Measurements from ENCODE around the gene PAGE5. TPM values are rescaled to one million over a fixed set of nuclear protein-coding genes. Genes with fewer than 3 reads are reported as not detected.

PAGE5 gene
- total RNA-seq, 1 experiment from 2014 or later = not detected

DNA sequence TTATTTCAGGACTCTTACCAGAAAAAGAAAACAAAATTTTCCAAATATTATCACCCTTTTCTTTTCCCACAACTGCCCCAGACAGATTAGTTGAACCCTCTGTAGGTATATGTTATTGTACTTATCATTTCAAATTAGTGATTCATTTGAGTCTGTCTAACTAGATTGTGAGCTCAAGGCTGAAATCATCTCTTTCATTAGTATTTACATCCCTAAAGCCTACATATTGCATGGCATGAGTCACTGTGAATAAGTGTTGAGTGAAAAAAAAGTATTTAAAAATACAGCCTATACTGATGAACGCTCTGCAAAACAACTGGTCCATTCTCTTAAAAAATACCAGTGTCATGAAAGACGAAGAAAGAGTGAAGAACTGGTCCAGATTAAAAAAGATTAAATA lies 40.7 kb downstream of the PAGE5 start:
- ChIA-PET POLR2A (ENCODE audit: low non-redundant PET) (no interaction called here), CTCF (no interaction called here)
- H3K4me3 ChIP-seq (ENCODE audit: low read depth, low read length, poor library complexity, severe bottlenecking) = no peak overlapping the region
- no peaks in the 10 kb centered on the region for H3K36me3 ChIP-seq (ENCODE audit: insufficient read depth, low read length, poor library complexity, severe bottlenecking)
- DNase-seq (ENCODE audit: low spot score) = no peak
- intact Hi-C loops (cut with micrococcal nuclease; ENCODE audit: unreplicated experiment) = no loop called here
- H3K27ac ChIP-seq (ENCODE audit: low read depth, low read length, poor library complexity, severe bottlenecking) = no peak overlapping the region
- no peaks in the 10 kb centered on the region for H3K9me3 ChIP-seq (ENCODE audit: low read depth, low read length, poor library complexity, severe bottlenecking)
- TF ChIP-seq, protein P1, sequence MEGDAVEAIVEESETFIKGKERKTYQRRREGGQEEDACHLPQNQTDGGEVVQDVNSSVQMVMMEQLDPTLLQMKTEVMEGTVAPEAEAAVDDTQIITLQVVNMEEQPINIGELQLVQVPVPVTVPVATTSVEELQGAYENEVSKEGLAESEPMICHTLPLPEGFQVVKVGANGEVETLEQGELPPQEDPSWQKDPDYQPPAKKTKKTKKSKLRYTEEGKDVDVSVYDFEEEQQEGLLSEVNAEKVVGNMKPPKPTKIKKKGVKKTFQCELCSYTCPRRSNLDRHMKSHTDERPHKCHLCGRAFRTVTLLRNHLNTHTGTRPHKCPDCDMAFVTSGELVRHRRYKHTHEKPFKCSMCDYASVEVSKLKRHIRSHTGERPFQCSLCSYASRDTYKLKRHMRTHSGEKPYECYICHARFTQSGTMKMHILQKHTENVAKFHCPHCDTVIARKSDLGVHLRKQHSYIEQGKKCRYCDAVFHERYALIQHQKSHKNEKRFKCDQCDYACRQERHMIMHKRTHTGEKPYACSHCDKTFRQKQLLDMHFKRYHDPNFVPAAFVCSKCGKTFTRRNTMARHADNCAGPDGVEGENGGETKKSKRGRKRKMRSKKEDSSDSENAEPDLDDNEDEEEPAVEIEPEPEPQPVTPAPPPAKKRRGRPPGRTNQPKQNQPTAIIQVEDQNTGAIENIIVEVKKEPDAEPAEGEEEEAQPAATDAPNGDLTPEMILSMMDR (conservative IDR thresholded peaks at IDR 0.05; ENCODE audit: low read depth, low read length) = no peak
- TF ChIP-seq EZH2 (IDR thresholded peaks at IDR 0.05; ENCODE audit: borderline replicate concordance, low read depth, low read length, poor library complexity, severe bottlenecking) = no peak
- BruUV-seq (replicated peaks) = no TSS peak
- no peaks in the 10 kb centered on the region for H3K4me1 ChIP-seq (ENCODE audit: insufficient read depth, low read length, poor library complexity, severe bottlenecking)
- H3K27me3 ChIP-seq (replicated peaks; ENCODE audit: insufficient read depth, low read depth, low read length, poor library complexity) = peaks cover 3% of the 10 kb centered on the region

DNA sequence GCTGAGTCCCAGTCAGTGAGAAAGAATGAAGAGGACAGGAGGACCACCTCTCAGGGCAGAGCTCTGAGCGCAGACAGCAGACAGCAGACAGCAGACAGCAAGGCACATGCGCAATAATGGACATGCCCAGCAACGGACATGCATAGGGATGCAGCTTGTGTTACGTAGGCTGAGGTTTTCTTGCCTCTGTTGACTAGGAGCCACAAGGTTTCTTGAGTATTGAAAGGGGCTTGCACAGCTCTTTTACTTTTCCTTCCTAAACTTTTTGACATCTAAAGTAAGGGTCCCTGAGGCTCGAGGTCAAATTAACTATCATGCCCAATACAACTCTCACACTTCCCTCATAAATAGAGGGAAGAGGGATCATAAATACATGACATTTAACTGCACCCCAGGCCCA lies 44.7 kb downstream of the PAGE5 start, which contains the start of gene PAGE3:
Gene PAGE3 (minus strand): TSS at position 101 of the 400 bp plus-strand sequence. CDS start 1,013 bp downstream, outside the sequence.
- Histone ChIP-seq H3K36me3 (ENCODE audit: insufficient read depth, low read length, poor library complexity, severe bottlenecking) (no peaks in the 10 kb centered on the region), H3K4me1 (ENCODE audit: insufficient read depth, low read length, poor library complexity, severe bottlenecking) (no peaks in the 10 kb centered on the region), H3K9me3 (ENCODE audit: low read depth, low read length, poor library complexity, severe bottlenecking) (no peaks in the 10 kb centered on the region), H3K27ac (ENCODE audit: low read depth, low read length, poor library complexity, severe bottlenecking) (no peak within 1 kb of the TSS), H3K27me3 (replicated peaks; ENCODE audit: insufficient read depth, low read depth, low read length, poor library complexity) (no peaks in the 10 kb centered on the region), H3K4me3 (ENCODE audit: low read depth, low read length, poor library complexity, severe bottlenecking) (no peak within 1 kb of the TSS)
- TF ChIP-seq EZH2 (IDR thresholded peaks at IDR 0.05; ENCODE audit: borderline replicate concordance, low read depth, low read length, poor library complexity, severe bottlenecking) = no peak
- TF ChIP-seq, protein P1 (conservative IDR thresholded peaks at IDR 0.05; ENCODE audit: low read depth, low read length) = no peak
- ChIA-PET POLR2A (ENCODE audit: low non-redundant PET) (no interaction called here), CTCF (no interaction called here)
- DNase-seq (ENCODE audit: low spot score) = no peak
- intact Hi-C loops (cut with micrococcal nuclease; ENCODE audit: unreplicated experiment) = no loop called here
- BruUV-seq (replicated peaks) = no TSS peak

Other genes with a start within 250 kb of the PAGE5 start
- gene PFKFB1, start 226.2 kb upstream of the PAGE5 start, total RNA-seq (2021) = not detected in 2 replicates
- 23.5 and 27.5 TPM in 2 replicates for gene APEX2, start 220.0 kb upstream of the PAGE5 start, total RNA-seq (2021)
- not detected in 2 replicates for gene ALAS2, start 189.4 kb upstream of the PAGE5 start, total RNA-seq (2021)
- gene PAGE2B, start 145.3 kb upstream of the PAGE5 start, total RNA-seq (2021) = not detected in 2 replicates
- gene PAGE2, start 131.3 kb upstream of the PAGE5 start, total RNA-seq (2021) = not detected in 2 replicates
- not detected in 2 replicates for gene PAGE3, start 44.6 kb downstream of the PAGE5 start, total RNA-seq (2021)
- 8.6 and 9.8 TPM in 2 replicates for gene MAGEH1, start 231.8 kb downstream of the PAGE5 start, total RNA-seq (2021)